ENCODE results near the gene PCSK5.

DNA sequence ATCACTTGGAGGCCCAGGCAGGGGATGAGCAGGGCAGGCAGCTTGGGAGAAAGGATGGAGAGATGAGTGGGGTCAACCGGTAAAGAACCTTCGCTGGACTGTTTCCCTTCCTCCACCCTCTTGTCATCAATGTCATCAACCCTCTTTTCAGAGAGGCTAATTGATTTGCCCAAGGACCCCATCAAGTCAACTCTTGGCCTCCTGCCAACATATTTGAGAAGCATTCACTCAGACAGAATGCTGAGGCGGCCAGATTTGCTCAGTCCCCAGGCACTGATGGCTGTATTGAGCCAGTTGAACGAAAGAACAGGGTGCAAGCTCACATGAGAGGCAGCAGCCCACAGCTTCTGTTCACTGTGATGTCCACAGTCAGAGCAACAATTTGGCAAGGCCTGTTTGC lies 310.3 kb downstream of the PCSK5 start:
- TF ChIP-seq, protein P1, sequence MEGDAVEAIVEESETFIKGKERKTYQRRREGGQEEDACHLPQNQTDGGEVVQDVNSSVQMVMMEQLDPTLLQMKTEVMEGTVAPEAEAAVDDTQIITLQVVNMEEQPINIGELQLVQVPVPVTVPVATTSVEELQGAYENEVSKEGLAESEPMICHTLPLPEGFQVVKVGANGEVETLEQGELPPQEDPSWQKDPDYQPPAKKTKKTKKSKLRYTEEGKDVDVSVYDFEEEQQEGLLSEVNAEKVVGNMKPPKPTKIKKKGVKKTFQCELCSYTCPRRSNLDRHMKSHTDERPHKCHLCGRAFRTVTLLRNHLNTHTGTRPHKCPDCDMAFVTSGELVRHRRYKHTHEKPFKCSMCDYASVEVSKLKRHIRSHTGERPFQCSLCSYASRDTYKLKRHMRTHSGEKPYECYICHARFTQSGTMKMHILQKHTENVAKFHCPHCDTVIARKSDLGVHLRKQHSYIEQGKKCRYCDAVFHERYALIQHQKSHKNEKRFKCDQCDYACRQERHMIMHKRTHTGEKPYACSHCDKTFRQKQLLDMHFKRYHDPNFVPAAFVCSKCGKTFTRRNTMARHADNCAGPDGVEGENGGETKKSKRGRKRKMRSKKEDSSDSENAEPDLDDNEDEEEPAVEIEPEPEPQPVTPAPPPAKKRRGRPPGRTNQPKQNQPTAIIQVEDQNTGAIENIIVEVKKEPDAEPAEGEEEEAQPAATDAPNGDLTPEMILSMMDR (IDR thresholded peaks at IDR 0.05; ENCODE audit: low read length), result no peak
- TF ChIP-seq EZH2 (optimal IDR thresholded peaks at IDR 0.05; ENCODE audit: low read depth, low read length), result no peak
